Jurkat, Clone E6-1 (cell line): ENCODE measurements around the gene HDAC4.

ENCODE experiments used
- DNase-seq: peaks from one replicate; pipeline ENCODE4 v3.0.0-alpha.2; 2011; ENCODE audit warnings: low read depth, low spot score
- H3K4me3 ChIP-seq: 2 replicates; pipeline ENCODE4 v1.5.1; 2011; ENCODE audit warnings: mild to moderate bottlenecking, low read length, control low read depth, moderate library complexity

Gene HDAC4

DNA sequence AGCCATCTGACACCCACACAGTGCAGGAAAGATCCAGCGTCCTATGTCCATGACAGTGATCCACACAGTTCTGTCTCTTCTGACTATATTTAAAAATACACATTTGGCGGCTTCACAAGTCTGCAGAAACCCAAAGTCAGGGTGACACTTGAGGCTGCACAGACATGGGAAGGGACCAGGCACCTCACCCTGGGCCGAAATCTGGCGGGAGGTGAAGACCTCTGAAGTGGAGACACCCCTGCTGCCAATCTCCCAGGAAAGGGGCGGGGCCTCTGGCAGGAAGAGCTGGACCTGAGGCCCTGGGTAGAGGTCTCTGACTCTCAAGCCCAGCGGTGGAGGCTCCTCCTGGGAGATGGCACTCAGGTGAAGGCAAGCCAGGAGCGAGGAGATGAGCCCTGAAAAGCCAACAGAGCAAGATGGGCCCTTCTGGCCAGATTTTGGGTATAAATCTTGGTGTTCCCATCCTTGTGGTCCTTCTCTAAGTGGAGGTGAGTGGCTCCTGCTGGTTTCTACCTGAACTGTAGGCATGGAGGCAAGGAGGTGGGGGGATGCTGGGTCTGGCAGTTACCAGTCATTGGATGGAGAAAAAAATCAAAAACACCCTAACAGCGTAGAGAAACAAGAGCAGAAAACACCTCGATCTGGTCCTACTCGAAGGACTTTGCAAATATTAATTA is 248.4 kb downstream of the HDAC4 start:
- DNase-seq, result no peak
- no peak overlapping the region for H3K4me3 ChIP-seq

DNA sequence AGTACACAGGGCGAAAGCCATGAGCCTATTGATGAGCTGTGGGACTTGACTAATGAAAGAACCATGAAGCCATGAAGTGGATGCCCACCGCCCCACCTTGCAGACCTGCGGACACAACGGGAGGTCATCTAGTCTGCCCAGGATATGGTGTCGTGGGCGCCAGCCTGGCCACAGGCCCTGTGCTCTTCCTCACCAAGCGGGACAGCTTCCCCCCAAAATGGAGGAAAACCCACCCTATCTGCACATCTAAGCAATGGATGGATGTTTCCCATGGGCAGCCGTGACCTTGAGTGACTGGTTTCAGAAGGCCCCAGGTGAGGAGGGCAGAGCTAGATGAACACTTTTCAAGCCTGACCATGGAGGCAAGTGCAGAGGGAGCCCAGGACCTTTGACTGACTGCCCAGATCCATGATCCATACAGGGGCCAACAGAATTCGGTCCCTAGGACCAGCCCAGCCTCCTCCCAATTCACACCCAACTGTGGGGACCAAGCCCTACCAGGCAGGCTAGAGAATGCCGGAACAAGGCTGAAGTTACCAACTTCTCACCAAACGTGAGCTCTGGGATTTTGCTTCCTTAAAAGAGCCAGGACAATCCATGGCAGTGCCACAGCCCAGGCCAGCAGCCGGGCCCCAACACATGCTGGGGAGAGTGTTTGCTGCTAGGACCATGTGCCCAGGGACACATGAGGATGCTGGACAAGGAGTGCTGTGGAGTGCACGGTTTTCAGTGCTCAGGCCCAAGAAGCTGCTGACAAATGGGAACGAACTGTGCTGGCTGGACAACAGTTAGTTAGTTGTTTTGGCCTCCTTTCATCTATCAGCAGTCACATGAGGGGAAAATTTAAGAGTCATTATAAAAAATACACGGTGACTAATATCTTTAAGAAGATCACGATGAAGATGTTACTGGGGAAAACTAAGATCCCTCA is 249.4 kb downstream of the HDAC4 start:
- DNase-seq, result no peak
- H3K4me3 ChIP-seq, result no peak overlapping the region

DNA sequence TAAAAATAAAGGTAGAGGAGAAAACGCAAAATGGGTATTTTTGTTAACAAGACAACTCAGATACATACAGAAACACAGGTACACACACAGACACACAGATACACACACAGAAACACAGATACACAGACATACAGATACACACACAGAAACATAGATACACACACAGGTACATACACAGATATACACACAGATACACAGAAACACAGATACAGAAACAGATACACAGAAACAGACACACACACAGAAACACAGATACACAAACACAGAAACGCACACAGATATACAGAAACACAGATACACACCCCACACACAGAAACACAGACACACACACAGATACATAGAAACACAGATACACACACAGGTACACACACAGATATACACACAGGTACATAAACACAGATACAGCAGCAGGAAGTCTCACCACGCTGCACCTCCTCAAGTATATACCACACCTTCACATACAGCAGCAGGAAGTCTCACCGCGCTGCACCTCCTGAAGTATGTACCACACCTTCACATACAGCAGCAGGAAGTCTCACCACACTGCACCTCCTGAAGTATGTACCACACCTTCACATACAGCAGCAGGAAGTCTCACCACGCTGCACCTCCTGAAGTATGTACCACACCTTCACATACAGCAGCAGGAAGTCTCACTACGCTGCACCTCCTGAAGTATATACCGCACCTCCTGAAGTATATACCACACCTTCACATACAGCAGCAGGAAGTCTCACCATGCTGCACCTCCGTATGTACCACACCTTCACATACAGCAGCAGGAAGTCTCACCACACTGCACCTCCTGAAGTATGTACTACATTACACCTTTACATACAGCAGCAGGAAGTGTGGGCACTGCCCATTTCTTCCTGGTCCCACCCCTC is 250.5 kb downstream of the HDAC4 start:
- H3K4me3 ChIP-seq, result no peak overlapping the region
- DNase-seq, result peak; percentile 35

DNA sequence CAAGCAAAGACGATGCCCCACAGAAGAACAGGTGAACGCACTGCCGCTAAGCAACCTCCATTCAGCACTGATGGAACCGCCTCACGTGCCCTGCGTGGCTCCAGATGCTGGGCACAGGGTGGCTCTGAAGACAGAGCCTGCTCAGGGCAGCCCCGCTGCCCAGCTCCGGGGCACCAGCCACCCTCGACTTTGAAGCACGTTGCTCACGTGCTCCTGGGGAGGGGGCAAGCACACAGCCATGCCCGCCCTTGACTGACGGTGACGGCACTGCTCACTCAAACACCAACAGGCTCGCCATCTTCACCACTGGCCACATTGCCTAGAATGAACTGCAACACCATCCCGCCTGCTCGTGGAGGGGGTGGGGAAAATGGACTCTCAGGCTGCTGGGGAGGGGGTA is 251.3 kb downstream of the HDAC4 start:
- no peak overlapping the region for H3K4me3 ChIP-seq
- DNase-seq, result no peak

DNA sequence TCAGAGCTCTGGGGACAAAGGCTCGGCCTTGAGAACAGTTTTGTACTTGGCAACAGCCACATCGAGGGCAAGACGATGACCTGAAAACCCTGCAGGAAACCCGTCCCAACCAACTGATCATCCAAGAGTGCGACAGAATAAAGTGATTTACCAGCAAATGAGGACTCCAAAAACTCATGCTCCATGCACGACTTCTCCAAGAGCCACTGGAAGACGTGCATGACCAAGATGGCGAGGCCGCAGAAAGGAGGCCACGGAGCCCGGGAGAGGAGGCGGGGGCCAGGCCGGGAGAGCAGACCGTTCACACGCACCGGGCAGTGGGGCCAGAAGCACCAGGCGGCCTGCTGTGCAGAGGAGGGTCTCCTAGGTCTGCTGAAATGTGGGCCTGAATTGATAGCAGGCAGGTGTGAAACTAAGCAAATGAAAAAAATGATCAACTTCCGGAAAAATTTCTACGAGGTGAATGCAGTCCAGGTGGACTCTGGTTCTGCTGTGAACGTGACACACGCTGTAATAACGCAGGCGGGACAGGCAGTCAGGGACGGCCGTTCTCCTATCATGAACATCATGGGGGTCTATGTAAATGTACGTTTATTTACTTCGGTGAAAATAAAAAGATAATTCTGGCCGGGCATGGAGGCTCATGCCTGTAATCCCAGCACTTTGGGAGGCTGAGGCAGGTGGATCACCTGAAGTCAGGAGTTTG is 252.2 kb downstream of the HDAC4 start:
- no peak overlapping the region for H3K4me3 ChIP-seq
- no peak for DNase-seq

DNA sequence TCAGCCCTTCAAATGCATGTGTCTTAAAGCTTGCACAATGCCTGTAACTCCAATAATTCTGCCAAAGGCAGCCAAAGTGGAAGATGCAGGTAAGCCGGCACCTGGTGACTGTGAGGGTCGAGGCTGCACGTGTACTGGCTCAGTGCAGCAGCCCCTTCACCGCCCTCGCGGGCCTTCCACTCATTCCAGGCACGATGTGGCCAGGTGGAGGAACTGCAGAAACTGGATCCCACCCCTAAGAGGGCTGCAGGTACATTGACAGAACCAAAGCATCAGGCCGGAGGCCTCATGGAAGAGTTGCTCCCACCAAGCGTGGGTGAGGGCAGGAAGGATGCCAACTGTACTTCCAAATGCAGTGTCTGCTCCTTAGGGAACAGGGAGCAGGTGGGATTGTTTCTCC is 253.4 kb downstream of the HDAC4 start:
- DNase-seq, result no peak
- H3K4me3 ChIP-seq, result no peak overlapping the region

DNA sequence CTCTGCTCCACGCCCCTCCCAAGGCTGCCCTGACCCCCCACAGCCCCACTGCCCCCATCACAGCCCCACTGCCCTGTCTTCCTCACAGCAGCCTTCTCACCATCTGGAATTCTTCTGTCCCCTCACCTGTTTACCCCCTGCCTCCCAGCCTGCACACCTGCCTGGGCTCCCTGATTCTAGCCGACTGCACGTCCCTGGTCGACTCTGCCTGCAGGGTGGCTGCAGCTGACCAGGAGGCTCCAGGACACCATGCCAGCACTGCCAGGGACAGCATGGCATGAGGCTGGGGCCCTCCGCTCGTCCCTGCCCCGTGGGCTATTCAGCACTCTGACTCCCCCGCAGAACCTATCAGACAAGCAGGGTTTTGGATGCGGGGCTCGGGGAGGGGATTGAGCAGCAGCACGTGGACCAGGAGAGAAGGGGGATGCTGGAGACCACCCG is 254.1 kb downstream of the HDAC4 start:
- no peak overlapping the region for H3K4me3 ChIP-seq
- no peak for DNase-seq

DNA sequence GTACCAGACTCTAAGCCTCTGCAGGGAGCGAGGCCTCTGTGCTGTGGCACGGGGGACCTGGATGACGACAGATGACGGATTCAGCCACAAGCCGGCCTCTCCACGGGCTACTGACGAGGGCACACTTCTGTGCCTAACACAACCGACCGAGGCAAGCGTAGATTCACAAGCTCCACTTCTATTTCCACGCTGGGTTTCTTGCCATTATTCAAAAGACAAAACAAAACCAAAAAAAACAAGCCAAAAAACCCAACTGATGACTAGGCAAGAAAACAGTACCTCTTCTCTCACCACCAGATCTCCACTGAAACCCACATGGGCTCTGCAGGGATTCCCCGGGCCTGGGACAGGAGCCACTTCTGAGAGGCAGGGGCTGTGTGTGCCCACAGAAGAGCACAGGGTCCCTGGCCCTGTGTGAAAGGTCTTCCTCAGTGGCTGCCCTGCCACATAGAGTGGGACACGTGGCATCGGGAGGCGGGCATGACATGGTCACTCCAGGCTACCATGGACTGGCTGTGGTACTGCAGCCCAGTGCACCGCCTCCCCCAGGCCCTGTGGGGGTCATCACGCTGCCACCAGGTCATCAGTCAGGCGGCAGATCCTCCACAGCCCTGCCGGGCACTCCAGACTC is 254.7 kb downstream of the HDAC4 start:
- H3K4me3 ChIP-seq, result no peak overlapping the region
- no peak for DNase-seq

DNA sequence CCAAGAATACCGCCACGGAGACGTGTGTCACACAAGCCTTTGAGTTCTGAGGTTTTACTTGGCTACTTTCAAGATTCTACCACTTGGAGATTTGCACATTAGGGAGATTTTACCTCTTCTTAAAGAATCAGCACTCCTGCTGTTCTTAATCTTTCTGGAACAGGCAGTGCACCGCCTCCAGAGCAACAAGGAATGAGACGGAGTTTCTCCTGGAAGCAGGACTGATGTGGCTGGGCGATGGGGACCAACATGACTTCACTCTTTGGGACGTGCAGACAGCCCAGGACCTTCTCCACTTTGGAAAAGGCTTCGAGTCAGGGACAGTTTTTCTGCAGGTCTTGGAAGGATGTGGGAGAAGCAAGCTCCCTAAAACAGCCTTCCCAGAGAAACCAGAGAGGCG is 255.2 kb downstream of the HDAC4 start:
- no peak overlapping the region for H3K4me3 ChIP-seq
- DNase-seq, result no peak

DNA sequence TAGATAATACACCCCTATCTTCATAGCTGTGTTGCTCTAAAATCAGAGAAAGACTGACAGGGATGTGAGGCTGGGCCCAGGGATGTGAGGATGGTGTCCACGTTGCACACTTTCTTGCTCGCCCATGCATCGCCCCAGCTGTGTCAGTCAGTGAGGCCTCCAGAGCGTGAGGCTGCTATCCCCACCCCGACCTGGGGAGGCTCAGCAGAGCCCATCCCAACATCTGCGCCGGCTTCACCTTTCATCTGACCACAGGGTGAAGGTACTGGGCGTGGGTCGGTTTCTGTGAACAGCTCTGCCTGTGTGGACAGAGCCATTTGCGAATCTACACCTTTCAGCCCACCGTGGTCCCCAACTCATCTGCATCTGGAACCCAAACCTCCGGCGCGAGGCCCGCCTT is 255.7 kb downstream of the HDAC4 start:
- H3K4me3 ChIP-seq, result no peak overlapping the region
- no peak for DNase-seq

DNA sequence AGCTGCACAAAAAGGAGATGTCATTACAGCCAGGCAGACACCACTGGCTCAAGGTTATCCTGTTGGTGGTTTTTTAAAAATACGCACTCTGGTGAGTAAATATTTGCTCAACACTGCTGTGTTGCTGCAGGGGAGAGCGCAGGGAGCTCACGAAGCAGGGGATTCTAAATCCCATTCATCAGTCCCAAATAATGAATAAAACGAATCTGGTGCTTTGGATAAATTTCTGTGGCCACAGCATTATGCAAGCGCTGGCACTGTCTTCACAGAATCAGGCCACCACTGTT is 256.2 kb downstream of the HDAC4 start:
- no peak for DNase-seq
- H3K4me3 ChIP-seq, result no peak overlapping the region

DNA sequence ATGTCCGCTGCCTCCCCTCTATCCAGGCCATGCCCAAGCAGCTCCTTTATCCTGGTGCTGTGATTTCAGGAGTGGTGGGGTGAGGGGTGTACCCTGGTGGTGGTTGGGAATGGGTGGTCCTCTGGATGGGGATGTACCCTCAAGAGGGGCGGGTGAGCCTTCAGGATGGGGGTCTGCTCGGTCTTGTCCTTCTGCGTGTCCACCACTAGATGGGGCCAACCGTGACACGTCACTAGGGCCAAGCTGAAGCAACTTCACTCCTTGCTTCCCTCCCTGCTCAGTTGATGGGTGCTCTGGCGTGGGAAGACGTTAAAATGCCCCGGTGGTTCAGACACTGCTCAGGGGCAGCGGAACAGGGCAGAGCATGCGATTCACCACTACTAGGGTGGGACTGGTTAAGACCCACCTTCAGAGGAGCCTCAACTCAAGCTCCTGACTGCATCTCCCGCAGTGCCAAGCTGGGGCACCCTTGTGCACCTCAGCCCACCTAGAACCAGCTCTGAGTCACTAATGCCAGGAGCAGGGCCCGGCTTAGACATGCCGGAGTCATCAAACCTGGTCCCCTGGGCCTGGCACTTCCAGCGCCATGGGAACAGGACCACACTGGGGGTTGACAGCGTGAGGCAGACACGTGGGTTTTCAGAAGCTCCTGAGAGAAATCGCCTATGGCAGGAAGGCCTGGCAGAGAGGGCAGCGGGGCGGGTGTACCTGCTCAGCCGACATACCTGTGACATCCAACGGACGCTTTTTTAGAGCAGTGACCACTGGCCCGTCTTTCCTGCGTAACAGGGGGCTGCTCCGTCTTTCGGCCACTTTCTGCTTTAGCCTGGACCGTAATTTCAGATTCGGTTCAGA is 256.7 kb downstream of the HDAC4 start:
- DNase-seq, result peak; percentile 46
- no peak overlapping the region for H3K4me3 ChIP-seq

DNA sequence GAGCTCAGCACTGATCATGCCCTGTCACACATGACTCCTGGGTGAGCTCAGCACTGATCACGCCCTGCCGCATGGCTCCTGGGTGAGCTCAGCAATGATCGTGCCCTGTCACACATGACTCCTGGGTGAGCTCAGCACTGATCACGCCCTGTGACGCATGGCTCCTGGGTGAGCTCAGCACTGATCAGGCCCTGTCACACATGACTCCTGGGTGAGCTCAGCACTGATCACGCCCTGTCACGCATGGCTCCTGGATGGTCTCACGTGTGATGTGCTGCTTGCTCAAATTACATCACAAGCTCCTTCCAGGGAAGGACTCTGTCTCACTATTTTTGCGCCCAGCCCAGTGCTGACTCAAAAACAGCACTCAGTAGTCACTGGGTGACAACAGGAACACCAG is 258.0 kb downstream of the HDAC4 start:
- DNase-seq, result no peak

DNA sequence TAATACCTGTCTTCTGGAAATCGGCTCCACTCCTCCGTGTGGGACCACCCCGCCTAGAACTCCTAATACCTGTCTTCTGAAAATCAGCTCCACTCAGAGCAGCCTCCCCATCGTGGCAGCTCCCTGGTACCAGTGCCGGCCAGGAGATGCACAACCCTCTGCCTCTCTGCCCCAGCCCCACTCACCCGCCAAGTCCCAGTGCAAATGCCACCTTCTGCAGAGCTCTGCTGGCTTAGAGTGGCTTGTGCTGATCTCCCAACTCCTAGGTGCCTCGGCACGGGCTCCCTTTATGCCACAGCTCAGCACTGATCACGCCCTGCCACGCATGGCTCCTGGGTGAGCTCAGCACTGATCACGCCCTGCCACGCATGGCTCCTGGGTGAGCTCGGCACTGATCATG is 258.5 kb downstream of the HDAC4 start:
- no peak for DNase-seq
- no peak overlapping the region for H3K4me3 ChIP-seq

More for the DNA sequence above, 258.0 kb downstream of the HDAC4 start:
- H3K4me3 ChIP-seq, result no peak overlapping the region

DNA sequence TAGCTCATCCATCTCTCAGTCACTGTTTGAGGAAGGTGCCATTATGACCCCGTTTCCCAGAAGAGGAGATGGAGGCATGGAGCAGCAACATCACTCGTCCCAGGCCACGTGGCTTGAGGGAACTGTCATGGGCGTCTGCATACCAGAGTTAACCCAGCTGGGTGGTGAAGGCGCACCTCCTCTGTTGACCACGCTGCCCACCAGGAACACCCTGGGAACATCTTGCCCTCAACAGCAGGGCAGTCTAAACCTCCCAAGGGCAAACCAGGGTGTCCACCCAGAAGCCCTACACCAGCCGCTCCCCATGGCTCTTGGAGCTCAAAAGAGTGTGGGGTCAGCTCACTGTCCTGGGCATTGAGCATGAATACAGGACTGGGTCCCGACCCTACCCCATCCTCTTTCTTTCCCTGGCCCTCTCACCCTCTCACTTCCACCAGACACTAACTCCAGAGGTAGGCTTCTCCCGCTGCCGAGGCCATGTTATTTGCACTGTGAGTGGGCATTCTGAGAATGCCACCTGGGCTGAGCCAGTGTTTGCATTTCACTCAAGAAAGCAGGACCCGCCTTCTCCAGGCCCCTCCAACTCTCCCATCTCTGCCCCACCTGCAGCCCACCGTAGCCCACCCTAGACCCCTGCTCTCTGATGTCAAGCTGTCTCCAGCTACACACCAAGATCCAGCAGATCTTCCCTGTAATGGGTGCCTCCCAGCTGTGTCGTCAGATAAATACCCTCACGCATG is 259.6 kb downstream of the HDAC4 start:
- no peak for DNase-seq
- H3K4me3 ChIP-seq, result no peak overlapping the region

DNA sequence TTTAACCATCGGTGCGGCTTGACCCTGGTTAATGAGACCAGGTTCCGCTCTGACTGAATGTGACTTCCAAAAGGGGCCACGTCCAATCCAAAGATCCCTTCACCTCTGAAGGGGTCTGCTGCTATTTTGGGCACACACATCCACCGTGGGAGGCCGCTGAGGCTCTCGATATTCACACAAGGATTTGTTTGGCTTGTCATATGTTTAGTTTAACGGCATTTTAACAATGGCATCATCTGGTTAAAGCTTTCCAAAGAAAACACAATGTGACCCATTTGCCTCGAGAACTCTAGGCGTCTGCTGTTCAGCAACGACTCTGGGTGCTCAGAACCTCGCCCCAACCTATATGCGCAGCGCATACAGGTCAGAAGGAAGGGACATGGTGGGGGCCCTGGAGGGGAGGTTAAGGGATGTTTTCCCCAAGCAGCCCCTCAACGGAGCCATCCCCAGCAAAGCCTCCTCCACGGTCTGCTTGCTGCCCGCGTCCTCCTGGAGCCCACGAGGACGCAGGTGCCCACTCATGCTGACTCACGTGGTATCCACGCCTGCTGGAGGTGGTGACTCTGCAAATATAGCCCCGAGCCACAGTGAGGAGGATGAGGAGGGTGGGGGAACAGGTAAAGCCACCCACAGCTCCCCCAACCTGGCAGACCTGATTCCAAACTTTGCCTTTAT is 260.3 kb downstream of the HDAC4 start:
- no peak for DNase-seq

DNA sequence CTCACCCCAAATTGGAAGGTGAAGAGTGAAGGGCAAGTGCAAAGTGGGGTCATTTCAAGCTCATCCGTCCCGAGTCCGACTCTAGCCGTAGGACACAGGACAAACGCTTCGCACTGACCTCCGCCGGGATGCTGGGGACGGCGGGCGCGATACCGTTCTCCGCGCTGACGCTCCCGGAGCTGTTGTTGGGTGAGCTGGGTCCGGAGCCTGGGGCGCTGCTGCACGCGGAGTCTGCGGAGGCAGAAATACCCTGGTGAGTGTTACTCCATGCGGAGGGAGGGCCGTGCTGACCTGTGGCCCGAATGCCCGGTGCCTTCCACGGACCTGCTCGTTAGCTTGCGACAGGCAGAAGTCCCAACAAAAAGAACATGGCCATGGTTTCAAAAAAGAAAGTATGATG is 261.3 kb downstream of the HDAC4 start:
- H3K4me3 ChIP-seq, result no peak overlapping the region
- DNase-seq, result no peak

More for the DNA sequence above, 260.3 kb downstream of the HDAC4 start:
- no peak overlapping the region for H3K4me3 ChIP-seq
